ENCODE results near the gene FBXO15.

FBXO15 gene

DNA sequence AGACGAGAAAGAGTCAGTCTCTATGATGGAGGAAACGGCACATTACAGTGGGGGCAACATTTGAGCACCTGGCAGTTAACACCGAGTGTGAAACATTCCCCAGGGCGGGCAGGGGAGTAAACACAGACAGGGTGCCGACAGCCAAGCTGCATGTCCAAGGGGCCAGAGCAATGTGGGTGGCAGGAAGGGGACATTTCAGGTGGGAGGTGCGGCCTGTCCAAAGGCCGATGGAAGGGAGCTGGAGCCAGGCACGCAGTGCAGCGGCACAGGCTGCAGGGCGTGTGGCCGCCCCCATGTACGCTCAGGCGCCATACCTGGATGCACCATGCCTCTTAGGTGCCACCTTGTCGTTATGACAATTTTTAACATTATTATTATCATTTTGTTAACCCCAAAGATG, 43.9 kb upstream of the FBXO15 start:
- TF ChIP-seq ISL1 (CRISPR knock-in tag; IDR thresholded peaks at IDR 0.05), result no peak
- TF ChIP-seq TOX (CRISPR knock-in tag; IDR thresholded peaks at IDR 0.05; ENCODE audit: borderline replicate concordance), result no peak
- TF ChIP-seq ZNF565 (CRISPR knock-in tag; conservative IDR thresholded peaks at IDR 0.05; ENCODE audit: low read depth), result no peak
- no peak for TF ChIP-seq RARB (CRISPR knock-in tag; IDR thresholded peaks at IDR 0.05)
- TF ChIP-seq ZFP30 (CRISPR knock-in tag; IDR thresholded peaks at IDR 0.05), result no peak
- TF ChIP-seq BACH2 (CRISPR knock-in tag; IDR thresholded peaks at IDR 0.05; ENCODE audit: borderline replicate concordance), result no peak
- no peak for ATAC-seq

DNA sequence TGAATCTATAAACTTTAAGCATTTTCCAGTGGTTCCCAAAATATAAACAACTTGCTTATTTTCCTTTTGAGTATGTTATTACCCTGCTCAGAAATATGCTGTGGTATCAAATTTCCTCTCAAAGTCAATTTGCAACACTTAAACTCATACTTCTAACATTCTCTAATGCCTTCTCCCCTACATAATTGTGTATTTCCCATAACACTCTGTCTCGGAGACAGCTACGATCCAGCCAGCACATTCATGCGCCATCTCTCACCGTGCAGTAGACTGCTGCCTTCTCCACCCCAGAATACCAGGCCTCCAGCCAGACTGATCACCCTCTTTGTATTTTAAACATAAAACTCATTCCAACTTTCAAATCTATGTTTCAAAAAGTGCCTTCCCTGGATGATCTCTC, 42.5 kb upstream of the FBXO15 start:
- ATAC-seq, result no peak
- TF ChIP-seq, protein P1, sequence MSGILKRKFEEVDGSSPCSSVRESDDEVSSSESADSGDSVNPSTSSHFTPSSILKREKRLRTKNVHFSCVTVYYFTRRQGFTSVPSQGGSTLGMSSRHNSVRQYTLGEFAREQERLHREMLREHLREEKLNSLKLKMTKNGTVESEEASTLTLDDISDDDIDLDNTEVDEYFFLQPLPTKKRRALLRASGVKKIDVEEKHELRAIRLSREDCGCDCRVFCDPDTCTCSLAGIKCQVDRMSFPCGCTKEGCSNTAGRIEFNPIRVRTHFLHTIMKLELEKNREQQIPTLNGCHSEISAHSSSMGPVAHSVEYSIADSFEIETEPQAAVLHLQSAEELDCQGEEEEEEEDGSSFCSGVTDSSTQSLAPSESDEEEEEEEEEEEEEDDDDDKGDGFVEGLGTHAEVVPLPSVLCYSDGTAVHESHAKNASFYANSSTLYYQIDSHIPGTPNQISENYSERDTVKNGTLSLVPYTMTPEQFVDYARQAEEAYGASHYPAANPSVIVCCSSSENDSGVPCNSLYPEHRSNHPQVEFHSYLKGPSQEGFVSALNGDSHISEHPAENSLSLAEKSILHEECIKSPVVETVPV (CRISPR knock-in tag; IDR thresholded peaks at IDR 0.05), result no peak
- no peak for TF ChIP-seq OSR1 (CRISPR knock-in tag; IDR thresholded peaks at IDR 0.05)
- TF ChIP-seq GLIS3 (CRISPR knock-in tag; IDR thresholded peaks at IDR 0.05), result no peak
- TF ChIP-seq ISL1 (CRISPR knock-in tag; IDR thresholded peaks at IDR 0.05), result no peak
- TF ChIP-seq ZFP30 (CRISPR knock-in tag; IDR thresholded peaks at IDR 0.05), result no peak
- TF ChIP-seq ARNTL (CRISPR knock-in tag; IDR thresholded peaks at IDR 0.05; ENCODE audit: borderline replicate concordance, low read depth), result no peak

DNA sequence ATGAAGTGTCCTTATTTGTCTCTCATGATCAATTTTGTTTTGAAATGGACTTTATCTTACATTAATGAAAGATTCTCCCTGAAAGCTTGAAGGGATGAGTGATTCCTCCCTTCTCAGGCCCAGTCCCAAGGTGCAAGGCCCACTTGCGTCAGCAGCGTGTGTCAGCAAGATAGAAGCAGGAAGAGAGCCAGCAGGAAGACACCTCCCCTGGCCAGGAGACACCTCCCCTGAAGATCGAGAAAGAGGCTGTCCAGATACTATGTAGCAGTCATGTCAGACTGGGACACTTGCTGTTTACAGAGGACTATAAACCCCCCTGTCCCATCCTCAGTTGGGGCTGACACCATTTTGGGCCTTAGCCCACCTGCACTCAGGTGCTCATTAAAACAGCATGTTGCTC, 39.0 kb upstream of the FBXO15 start:
- no peak for ATAC-seq
- TF ChIP-seq, protein P2, sequence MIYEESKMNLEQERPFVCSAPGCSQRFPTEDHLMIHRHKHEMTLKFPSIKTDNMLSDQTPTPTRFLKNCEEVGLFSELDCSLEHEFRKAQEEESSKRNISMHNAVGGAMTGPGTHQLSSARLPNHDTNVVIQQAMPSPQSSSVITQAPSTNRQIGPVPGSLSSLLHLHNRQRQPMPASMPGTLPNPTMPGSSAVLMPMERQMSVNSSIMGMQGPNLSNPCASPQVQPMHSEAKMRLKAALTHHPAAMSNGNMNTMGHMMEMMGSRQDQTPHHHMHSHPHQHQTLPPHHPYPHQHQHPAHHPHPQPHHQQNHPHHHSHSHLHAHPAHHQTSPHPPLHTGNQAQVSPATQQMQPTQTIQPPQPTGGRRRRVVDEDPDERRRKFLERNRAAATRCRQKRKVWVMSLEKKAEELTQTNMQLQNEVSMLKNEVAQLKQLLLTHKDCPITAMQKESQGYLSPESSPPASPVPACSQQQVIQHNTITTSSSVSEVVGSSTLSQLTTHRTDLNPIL (CRISPR knock-in tag; IDR thresholded peaks at IDR 0.05; ENCODE audit: low read depth), result no peak
- TF ChIP-seq GLIS3 (CRISPR knock-in tag; IDR thresholded peaks at IDR 0.05) (no peak), ZNF70 (CRISPR knock-in tag; IDR thresholded peaks at IDR 0.05) (no peak), RARB (CRISPR knock-in tag; IDR thresholded peaks at IDR 0.05) (no peak), ZNF8 (CRISPR knock-in tag; IDR thresholded peaks at IDR 0.05) (no peak), ZC3H10 (CRISPR knock-in tag; IDR thresholded peaks at IDR 0.05) (no peak), OSR1 (CRISPR knock-in tag; IDR thresholded peaks at IDR 0.05) (no peak), ZFP30 (CRISPR knock-in tag; IDR thresholded peaks at IDR 0.05) (no peak), PPARA (CRISPR knock-in tag; IDR thresholded peaks at IDR 0.05; ENCODE audit: borderline replicate concordance) (no peak), ZFP3 (CRISPR knock-in tag; IDR thresholded peaks at IDR 0.05) (no peak), CSDC2 (CRISPR knock-in tag; IDR thresholded peaks at IDR 0.05) (no peak), TOX (CRISPR knock-in tag; IDR thresholded peaks at IDR 0.05; ENCODE audit: borderline replicate concordance) (no peak)
- TF ChIP-seq, protein P3, sequence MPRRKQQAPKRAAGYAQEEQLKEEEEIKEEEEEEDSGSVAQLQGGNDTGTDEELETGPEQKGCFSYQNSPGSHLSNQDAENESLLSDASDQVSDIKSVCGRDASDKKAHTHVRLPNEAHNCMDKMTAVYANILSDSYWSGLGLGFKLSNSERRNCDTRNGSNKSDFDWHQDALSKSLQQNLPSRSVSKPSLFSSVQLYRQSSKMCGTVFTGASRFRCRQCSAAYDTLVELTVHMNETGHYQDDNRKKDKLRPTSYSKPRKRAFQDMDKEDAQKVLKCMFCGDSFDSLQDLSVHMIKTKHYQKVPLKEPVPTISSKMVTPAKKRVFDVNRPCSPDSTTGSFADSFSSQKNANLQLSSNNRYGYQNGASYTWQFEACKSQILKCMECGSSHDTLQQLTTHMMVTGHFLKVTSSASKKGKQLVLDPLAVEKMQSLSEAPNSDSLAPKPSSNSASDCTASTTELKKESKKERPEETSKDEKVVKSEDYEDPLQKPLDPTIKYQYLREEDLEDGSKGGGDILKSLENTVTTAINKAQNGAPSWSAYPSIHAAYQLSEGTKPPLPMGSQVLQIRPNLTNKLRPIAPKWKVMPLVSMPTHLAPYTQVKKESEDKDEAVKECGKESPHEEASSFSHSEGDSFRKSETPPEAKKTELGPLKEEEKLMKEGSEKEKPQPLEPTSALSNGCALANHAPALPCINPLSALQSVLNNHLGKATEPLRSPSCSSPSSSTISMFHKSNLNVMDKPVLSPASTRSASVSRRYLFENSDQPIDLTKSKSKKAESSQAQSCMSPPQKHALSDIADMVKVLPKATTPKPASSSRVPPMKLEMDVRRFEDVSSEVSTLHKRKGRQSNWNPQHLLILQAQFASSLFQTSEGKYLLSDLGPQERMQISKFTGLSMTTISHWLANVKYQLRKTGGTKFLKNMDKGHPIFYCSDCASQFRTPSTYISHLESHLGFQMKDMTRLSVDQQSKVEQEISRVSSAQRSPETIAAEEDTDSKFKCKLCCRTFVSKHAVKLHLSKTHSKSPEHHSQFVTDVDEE (CRISPR knock-in tag; IDR thresholded peaks at IDR 0.05), result no peak
- TF ChIP-seq, protein P4, sequence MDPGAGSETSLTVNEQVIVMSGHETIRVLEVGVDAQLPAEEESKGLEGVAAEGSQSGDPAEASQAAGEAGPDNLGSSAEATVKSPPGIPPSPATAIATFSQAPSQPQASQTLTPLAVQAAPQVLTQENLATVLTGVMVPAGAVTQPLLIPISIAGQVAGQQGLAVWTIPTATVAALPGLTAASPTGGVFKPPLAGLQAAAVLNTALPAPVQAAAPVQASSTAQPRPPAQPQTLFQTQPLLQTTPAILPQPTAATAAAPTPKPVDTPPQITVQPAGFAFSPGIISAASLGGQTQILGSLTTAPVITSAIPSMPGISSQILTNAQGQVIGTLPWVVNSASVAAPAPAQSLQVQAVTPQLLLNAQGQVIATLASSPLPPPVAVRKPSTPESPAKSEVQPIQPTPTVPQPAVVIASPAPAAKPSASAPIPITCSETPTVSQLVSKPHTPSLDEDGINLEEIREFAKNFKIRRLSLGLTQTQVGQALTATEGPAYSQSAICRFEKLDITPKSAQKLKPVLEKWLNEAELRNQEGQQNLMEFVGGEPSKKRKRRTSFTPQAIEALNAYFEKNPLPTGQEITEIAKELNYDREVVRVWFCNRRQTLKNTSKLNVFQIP (CRISPR knock-in tag; IDR thresholded peaks at IDR 0.05; ENCODE audit: borderline replicate concordance, low read depth), result no peak

DNA sequence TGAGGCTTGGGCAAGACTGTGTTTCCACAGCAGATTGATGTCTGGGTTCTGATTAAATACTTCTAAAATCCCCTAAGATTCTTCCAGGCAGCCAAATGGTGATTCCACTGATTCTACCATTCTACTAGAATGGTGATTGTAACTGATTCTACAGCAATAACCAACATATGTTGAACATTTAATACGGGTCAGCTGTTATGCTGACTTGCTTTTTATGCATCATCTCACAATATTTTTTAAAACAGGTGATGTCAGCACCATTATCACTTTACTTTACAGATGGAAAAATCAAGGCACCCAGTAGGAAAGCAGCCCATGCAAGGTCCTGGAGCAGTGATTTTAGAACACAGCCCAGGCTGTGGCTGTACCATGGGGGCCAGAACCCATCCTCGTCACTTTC, 38.2 kb upstream of the FBXO15 start:
- ATAC-seq, result no peak
- TF ChIP-seq ARNTL (CRISPR knock-in tag; IDR thresholded peaks at IDR 0.05; ENCODE audit: borderline replicate concordance, low read depth) (no peak), ISL1 (CRISPR knock-in tag; IDR thresholded peaks at IDR 0.05) (no peak), ZC3H10 (CRISPR knock-in tag; IDR thresholded peaks at IDR 0.05) (no peak), BACH2 (CRISPR knock-in tag; IDR thresholded peaks at IDR 0.05; ENCODE audit: borderline replicate concordance) (no peak), ZNF565 (CRISPR knock-in tag; conservative IDR thresholded peaks at IDR 0.05; ENCODE audit: low read depth) (no peak), ZNF8 (CRISPR knock-in tag; IDR thresholded peaks at IDR 0.05) (no peak), RARB (CRISPR knock-in tag; IDR thresholded peaks at IDR 0.05) (no peak), OSR1 (CRISPR knock-in tag; IDR thresholded peaks at IDR 0.05) (no peak)
- TF ChIP-seq, protein P3 (CRISPR knock-in tag; IDR thresholded peaks at IDR 0.05), result no peak
- TF ChIP-seq, protein P2 (CRISPR knock-in tag; IDR thresholded peaks at IDR 0.05; ENCODE audit: low read depth), result no peak
- TF ChIP-seq, protein P5, sequence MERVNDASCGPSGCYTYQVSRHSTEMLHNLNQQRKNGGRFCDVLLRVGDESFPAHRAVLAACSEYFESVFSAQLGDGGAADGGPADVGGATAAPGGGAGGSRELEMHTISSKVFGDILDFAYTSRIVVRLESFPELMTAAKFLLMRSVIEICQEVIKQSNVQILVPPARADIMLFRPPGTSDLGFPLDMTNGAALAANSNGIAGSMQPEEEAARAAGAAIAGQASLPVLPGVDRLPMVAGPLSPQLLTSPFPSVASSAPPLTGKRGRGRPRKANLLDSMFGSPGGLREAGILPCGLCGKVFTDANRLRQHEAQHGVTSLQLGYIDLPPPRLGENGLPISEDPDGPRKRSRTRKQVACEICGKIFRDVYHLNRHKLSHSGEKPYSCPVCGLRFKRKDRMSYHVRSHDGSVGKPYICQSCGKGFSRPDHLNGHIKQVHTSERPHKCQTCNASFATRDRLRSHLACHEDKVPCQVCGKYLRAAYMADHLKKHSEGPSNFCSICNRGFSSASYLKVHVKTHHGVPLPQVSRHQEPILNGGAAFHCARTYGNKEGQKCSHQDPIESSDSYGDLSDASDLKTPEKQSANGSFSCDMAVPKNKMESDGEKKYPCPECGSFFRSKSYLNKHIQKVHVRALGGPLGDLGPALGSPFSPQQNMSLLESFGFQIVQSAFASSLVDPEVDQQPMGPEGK (CRISPR knock-in tag; IDR thresholded peaks at IDR 0.05; ENCODE audit: borderline replicate concordance), result no peak

All from SK-N-SH treated with all-trans-retinoic acid at 6 μM for 48 hours (cell line).